GM19468 (cell line): Measurements from ENCODE around the gene SUCNR1.
"Not testable (repeated sequence)": the region's sequence is repeated elsewhere in the genome, so short reads cannot be mapped to it uniquely, and the experiment has no call there.

Experiments
- ATAC-seq: cut with Tn5 transposase; IDR thresholded peaks from one replicate; pipeline ENCODE4 v1.9.1; 2021; ENCODE audit warnings: mild to moderate bottlenecking, moderate library complexity, moderate number of reproducible peaks; ENCODE audit not compliant: unreplicated experiment; ENCODE audit errors: extremely low read depth

SUCNR1 gene

DNA sequence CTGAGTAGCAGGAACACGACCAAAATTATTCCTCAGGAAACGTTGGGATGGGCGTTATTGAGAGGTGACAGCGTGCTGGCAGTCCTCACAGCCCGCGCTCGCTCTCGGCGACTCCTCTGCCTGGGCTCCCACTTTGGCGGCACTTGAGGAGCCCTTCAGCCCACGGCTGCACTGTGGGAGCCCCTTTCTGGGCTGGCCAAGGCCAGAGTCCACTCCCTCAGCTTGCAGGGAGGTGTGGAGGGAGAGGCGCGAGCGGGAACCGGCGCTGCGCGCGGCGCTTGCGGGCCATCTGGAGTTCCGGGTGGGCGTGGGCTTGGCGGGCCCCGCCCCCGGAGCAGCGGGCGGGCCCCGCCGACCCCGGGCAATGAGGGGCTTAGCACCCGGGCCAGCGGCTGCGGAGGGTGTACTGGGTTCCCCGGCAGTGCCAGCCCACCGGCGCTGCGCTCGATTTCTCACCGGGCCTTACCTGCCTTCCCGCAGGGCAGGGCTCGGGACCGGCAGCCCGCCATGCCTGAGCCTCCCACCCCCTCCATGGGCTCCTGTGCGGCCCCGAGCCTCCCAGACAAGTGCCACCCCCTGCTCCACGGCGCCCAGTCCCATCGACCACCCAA lies 54.6 kb downstream of the SUCNR1 start:
- not testable (repeated sequence) for ATAC-seq

DNA sequence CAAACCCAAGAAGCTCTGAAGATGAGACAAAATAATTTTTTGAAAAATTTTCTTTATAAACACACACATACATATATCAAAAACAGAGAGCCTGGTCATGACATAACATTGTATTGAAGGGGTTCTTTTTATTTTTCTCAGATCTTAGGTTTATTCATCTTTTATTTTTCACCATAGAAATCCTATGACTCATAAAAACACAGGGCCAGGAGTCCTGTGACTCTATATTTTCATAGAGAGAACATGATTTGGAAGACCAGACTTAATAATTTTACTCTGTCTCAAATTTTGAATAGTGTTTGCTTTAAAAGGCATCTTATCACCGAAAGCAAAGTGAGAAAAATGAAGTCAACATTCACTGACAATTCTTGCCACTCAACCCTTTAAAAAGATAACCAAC lies 57.7 kb downstream of the SUCNR1 start:
- ATAC-seq, result no peak

DNA sequence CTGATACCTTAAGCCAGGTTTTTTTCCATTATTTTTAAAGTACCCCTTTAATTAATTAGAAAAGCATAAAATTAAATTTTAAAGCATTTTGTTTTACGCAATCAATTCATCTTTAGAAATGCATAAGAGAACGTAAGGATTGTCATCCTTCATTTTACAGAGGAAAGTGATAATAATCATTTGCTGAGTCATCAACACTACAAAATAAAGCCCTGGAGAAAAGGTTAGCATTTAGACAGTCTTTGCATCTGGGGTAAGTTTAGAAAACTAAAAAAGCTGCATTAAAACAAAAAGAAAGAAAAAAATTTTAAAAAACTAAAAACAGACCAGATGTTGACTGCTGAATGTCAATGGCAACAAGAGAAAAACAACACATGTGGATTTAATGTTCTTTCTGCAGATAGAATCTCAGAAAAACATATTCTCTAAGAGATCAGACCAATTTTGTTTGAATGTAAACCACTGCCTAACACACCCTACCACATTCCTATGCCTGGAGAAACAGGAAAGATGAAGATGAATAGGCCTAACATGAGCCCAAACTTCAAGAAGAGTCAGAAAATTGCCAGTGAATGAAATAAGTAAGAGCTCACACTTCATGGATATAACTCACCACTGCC lies 59.9 kb downstream of the SUCNR1 start:
- no peak for ATAC-seq
